ENCODE measurements around the gene NEU4.

Gene NEU4

DNA sequence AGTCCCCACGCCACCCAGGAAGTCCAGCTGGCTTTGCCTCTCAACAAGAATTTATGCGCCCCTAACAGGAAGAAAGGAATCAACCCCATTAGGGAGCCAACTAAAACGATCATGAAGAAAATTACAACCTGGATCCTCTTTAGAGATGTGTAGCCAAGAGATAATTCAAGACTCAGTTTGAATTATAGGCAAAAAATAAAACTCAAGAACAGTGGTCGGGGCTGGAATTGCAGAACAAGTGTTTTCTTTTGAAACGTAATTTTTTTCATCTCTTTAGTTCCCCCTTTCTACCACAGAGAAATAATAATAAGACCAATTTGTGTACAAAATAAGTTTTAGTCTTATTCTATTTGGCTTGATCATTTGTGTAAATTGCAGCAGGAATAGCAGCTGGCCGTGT lies 27.3 kb downstream of the NEU4 start:
- DNase-seq = no peak

DNA sequence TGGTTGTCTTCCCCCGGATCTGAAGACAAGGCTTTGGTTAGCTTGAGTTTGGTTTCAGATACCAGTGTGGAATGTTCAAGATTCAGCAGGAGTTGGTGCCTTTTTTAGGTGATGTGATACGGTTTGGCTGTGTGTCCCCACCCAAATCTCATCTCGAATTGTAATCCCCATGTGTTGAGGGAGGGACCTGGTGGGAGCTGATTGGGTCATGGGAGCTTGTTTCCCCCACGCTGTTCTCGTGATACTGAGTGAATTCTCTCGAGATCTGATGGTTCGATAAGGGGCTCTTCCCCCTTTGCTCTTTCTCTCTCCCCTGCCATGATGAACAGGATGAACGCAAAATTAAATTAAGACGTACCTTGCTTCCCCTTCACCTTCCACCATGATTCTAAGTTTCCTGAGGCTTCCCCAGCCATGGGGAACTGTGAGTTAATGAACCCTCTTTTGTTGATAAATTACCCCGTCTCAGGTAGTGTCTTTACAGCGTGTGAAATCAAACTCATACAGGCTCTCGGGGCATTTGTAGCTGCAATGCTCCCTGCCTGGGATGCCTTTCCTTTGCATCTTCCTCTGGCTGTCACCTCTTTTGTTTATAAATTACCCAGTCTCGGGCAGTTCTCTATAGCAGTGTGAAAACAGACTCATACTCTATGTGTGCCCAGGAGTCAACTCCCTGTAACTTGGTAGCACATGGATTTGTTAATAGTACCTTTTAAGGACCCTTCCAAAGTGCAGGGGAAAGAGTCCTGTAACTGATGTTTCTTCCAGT lies 28.4 kb downstream of the NEU4 start:
- no peak for DNase-seq

DNA sequence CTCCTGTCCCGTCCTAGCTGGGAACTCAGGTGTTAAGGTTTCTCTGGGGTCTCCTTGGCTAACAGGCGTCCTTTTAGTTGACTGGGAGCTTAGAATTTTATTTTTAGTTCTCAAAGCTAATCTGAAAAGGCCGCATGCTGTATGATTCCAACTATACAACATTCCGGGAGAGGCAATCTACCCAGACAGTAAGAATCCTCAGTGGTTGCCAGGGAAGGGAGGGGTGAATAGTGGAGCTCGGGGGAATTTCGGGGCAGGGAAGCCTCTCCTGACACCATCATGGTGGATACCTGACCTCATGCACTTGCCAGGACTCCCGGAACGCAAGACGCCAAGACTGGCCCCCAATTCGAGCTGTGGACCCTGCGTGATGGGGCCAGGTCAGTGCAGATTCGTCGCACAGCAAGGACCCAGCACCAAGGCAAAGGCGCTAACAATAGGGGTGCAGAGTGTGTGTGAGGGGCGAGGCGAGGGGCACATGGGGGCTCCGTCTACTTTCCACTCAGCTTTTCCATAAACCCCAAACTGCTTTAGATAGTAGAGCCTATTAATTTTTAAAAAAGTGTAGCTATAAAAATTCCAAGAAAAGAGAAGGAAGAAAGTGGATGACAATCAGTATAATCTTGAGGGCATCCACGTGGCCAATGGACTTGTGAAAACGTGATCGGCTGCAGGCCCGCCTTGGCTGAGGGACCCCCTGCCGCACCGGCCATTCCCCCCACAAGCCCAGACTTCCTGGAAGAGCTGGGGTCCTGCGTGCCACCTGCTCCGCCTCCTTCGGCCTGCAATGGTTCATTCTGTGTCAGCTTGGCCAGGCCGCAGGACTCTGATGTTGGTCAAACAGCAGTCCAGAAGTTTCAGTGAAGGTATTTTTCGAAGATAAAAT lies 32.4 kb downstream of the NEU4 start:
- DNase-seq = no peak

DNA sequence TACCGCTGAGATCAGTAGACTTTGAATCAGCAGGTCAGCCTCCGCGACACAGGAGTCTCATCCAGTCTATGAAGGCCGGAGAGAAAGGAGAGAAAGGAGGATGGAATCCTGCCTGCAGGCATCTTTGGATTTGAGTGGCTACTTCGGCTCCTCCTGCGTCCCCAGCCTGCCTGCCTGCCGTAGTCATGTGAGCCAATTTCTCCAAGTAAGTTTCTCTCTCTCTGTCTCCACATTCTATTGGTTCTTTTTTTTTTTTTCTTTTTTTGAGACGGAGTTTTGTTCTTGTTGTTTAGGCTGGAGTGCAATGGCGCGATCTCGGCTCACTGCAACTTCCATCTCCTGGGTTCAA lies 33.0 kb downstream of the NEU4 start:
- no peak for DNase-seq

DNA sequence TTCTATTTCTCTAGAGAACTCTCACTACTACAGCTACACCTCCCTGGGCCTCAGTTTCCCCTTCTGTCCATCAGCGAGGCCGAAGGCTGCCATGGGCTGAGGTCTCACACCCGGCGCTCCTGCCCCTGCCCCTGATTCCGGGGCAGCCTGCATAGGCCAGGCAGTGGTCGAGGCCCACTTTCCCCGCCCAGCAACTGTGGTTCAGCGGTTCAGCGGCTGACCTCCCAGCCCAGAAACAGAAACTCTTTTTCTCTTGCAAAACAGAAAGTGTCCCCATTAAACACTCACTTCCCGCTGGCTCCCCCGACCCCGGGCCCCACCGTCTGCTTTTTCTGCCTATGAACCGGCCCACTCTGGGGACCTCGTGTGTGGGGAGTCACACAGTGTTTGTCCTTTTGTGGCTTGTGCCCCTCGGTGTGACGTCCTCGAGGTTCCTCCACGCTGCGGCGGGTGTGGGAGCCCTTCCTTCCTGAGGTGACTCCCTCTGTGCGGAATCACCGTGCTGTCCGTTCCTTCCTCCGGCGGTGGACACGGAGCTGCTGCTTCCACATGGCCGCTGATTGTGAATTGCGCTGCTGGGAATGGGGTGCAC lies 33.7 kb downstream of the NEU4 start:
- no peak for DNase-seq

DNA sequence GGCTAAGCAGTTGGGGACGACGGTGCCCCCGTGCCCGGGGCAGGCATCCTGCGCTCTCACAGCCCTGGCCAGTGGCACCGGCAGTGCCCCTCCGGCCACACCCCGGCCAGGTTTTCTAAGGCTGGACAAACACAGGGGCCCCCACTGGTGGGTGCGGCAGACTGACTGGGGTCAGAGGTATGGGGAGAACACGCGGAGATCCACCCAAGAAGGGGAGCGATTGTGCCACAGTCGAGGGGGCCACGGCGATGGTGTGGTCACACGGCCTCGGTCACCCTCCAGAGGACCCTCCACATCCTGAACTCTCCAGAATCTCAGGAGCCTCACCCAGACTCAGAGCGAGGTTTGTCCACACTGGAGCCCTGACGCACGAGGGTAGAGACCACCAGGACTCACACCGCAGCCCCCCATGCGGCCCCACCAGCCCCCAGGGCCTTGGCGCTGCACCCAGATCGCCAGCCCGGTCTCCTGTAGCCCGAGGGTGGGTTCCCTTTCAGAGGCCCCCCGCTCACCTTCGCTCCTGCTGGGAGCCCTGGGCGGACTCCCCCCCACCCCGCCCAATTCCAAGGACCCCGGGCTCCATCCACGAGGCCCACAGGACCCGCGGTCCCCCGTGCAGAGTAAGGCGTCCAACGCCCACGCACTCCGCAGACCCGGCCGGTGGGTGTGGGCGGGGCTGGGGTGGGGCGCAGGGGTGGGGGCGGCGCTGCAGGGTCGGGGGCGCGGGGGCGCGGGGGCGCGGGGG lies 34.5 kb downstream of the NEU4 start:
- no peak for DNase-seq

DNA sequence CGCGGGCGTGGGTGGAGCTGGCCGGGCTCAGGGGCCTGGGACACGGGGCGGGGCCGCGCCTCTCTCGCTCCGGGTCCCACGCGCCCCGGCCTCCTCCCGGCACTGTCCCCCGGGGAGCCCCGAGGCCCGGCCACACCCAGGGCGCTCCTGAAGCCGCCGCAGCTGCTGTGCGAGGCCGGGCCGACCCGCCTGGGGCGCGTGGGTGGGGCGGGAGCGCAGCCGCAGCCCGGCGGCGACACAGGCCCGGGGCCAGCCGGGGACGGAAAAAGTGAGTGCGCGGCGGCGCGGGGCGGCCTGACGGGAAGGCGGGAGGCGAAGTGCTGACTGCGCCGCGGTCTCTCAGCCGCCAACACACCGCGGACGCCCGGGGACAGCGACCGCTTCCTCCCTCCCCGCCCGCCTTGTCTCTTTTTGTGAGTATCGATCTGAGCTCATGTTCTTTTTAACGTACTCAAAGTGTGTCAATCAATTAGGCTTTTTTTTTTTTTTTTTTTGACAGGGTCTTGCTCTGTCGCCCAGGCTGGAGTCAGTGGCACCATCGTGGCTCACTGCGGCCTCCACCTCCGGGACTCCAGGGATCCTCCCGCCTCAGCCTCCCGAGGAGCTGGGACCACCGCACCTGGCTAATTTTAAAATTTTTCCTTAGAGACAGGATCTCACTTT lies 35.2 kb downstream of the NEU4 start:
- DNase-seq = peak; percentile 70

DNA sequence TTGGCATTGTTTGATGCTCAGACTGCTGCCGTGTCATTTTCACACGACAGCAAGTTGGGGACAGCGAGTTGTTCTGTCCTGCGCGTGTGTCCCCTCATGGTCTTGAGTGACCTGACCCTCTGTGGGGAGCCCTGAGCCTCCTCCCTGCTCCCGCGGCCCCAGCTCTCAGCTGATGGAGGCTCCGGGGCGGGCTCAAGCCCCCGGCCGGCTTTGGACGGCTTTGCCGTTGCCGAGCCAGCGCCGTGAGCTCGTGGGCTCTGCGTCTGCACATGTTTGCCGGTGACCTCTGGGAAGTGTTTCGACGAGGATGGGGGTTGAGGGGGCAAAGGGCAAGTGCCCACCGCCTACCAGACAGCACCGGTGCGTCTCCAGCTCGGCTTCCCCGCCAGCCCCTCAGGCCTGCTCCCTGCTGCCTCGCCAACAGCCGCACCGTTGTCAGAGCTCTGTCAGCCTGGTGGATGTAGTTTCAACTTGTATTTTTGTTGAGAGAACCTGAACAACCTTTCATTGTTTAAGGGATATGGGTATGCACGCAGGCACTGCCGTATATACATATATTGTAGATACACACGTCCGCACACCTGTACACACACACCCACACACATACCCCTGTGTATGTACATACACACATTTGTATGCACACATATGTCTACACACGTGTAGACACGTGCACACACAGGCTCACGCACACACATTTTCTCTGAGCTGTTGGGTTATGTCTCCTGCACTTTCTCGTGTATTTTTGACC lies 36.0 kb downstream of the NEU4 start:
- no peak for DNase-seq

DNA sequence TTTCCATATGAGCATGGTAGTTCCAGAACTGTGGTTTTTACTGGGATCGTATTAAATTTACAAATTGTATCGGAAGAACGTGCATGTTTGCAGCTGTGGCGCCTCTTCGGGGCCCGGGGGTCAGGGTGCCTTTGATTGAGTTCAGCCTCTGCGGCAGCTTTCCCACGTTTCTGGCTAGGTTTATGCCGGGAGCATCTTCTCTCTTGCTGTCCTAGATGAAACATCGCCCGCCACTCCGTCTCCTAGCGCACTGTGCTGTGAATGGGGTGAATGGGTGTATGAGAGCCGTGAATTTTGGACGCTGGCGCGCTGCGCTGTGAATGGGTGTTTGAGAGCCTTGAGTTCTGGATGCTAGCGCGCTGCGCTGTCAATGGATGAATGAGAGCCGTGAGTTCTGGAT lies 37.4 kb downstream of the NEU4 start:
- no peak for DNase-seq

DNA sequence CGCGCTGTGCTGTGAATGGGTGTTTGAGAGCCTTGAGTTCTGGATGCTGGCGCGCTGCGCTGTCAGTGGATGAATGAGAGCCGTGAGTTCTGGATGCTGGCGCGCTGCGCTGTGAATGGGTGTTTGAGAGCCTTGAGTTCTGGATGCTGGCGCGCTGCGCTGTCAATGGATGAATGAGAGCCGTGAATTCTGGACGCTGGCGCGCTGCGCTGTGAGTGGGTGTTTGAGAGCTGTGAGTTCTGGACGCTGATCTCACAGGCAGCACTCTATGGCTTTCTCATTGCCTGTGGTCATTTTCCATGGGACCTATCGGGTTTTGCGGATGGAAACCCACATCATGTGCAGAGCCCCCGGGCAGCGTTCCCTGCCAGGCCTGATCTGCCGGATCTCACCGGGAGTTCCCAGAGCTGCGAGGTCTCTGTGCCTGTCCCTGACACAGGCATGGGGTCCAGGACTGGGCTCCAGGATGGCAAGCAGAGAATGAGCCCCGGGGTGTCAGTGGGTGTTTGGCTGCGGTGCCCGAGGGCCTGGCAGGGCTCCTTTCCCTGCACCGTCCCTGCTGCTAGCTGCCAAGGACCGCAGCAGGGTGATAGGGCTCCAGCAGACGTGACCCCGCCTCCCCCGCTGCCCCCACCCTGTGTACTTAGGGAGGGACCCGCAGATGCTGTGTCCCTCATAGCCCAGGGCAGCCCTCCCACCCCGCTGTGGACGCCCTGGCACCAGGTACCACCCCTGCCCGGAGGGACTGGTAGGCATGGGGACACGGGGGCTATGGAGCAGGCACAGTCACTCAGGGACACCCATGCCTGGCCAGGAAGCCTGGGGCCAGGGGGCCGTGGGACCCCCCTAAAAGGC lies 40.0 kb downstream of the NEU4 start:
- DNase-seq = no peak

DNA sequence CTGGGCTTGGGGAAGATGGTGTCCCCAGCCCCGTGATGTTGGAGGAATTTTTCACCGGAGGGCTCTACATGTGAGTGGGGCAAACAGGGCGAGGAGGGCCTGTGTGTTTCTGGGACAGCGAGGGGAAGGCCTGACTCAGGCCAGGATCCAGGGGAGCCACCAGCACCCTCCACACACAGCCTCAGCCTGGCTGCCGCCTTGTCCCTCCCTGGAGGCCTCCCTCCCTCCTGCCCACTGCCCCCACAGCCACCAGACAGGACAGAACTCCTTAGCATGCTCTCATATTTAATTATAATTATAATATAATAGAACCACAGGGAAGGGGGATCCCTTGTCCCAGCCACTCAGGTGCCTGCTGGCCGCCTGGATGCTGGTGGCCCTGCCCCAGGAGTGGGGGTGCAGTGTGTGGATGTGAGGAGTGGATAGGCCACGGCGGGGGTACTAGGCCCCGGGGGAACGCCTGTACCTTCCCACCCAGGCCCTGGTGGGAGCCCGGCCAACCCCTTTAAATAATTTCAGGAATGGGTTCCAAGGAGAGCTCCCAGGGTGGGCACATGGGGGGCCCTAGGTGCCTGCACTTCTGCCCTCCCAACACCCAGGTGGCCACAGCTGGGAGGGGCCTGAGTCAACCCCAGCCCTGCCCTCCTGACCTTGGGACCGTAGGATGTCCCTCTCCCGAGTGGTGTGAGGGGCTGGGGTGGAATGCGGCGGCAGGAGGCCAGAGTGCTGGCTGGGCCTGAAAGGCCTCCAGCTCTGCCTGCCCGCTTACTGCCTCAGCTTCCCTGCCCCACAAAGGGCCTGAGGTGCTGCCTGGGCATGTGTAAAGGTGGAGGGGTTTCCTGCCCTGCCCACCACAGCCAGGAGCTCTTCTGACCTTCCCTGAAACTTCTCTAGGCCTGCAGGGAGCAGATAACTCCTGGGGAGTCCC lies 40.9 kb downstream of the NEU4 start:
- no peak for DNase-seq

DNA sequence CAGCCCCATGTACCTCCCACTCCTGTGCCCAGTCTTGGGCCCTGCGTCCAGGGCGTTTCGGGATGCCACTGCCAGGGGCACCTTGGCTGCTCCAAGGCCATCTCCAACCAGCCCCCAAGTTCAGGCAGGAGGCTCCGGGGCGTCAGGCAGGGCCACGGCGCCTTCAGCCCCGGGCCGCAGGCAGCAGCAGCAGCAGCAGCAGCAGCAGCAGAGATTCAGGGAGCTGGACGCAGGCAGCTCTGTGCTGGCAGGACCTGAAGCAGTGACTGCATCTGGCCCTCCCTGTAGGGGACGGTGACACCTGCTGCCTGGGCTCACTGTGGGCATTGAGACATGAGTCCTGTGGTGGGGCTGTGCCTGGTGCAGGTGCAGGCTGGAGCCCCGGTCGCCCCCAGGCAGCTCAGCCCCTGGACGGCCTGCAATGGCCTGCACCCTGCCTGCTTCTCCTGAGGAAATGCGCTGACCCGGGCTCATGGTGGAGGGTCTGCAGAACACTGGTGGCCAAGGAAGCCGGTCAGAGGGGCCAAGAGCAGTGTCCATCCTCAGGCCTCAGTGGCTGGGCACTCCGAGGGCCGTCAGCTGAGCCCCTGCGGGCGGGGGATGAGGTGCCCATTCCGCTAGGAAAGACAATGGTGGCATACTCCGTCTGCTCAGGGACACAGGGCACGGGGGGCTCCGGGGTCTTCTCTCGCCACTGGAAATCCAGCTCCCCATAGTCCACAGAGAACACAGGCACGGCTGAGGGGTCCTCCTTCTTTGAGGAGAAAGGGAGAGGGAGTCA lies 41.7 kb downstream of the NEU4 start:
- no peak for DNase-seq

DNA sequence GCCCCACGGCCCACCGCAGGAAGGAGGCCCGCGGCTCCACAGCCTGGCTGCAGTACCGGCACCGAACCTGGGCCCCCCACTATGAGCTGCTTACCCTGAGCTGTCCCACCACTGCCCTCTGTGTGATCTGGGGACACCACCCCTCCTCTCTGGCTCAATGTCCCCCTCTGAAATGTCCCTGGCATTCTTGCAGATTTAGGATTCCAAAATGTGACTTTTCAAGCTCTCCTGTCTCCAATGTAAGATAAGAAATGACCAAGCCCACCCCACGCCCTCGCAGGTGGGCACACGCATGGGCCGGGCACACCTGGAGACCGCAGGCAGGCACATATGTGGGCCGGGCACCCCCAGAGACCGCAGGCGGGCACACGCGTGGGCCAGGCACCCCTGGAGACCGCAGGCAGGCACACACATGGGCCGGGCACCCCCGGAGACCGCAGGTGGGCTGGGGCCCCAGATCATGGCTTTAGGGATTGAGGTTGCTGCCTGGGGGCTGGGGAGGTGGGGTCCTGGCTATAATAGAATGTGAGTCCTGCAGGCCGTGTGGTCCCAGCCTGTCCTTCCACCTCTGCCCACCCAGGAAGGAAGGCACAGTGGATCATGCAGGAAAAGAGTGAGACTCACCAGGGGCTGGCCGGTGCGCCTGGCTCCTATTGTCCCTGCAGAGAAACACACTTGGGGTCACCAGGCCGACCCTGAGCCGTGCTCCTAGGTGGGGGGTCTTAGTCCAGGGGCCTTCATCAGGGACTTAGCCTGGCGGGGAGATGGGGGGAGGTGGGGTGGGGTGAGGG lies 42.5 kb downstream of the NEU4 start:
- no peak for DNase-seq

DNA sequence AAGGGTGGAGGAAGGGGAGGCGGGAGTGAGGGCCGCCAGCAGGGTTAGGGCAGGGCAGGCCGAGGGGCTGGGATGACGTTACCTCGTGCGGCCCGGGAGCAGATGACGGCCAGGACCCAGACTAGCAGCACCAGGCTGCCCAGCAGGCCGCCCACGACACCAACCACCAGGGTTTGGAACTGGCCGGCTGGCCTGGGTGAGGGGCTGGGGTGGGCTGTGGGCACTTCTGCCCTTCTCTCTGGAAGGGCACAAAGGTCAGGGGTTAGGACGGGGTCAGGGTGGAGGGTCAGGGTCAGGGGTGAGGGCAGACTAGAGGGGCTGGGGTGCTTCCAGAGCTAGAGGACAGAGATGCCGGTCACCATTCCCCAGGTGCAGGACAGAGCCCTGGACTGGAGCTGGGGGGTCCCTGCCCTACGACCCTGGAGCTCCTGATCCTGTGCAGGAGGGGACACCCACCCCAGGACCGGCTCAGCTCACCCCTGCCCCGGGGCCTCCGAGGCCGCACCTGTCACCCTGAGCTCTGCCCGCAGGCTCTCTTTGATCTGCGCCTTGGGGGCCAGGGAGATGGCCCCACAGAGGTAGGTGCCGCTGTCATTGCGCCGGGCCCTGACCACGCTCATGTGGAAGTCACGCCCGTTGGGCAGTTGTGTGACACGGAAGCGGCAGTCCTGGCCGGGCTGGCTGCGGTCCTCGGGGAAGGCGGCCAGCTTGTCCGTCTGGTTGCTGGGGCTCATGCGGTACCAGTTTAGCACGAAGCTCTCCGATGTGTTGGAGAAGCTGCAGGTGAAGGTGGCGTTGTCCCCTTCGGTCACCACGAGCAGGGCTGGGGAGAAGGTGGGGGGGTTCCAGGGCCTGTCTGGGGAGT lies 43.4 kb downstream of the NEU4 start:
- no peak for DNase-seq

DNA sequence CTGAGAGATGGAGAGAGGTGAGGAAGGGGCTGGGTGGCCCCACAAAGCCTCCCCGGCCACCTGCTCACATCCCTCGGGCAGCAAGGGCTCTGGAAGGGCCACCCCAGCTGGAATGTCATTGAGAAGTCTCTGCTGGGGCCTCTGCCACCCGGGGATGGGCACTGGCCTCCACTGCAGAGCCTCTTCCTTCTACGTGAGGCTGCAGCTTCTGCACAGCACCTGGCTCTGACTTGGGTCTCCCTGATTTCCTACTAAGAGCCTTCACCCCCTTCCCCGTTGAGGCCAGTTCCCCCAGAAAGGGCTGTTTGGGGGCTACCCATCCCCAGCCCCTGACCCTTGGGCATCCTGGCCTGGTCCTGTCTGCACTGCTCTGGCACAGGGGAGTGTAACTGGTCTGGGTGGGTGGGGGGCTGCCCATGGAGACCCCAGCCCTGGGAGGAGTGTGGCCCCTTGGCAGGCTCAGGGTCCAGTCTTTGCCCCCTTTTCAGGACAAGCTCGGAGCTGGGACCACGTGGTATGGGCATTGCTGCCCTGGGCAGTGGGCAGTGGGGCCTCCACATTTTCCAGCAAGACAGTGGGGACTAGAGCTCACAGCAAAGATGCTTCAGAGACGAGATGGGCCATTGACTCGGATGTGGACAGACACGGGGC lies 44.1 kb downstream of the NEU4 start:
- DNase-seq = no peak

DNA sequence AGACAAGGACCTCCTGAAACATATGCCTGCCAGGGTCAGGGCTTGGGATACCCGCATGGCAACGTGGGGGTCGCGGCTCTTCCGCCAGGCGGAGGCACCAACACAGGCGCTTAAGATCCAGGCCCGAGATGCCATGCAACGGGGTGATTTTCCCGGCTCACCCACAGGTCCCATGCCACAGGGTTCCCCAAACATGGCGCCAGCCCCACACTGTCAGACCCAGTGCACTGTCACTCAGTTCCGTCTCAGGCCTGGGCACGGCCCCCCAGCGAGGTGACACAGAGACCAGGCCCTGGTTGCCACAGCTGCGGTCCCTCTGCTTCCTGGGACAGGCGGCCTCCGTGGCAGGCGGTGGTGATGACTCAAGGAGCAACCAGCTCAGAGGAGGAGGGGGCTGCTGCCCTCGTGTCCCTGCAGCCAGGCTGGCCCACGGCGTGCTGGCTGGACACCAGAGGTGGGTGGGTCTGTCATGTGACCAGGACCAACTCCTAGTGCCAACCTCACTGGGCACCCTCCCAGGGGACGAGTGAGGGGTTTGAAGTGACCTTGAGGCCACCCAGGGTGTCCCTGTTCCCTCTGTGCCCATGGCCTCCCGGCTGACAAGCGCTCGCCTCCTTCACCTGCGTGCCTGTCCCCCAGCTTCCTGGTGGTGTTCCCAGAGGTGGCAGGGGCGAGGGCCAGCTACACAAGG lies 44.8 kb downstream of the NEU4 start:
- DNase-seq = no peak
